22Rv1 (cell line): ENCODE measurements around the gene ATP1B2.

Experiments
- ZFX ChIP-seq: fragments of 450-650 bp; IDR thresholded peaks from 2 replicates; pipeline ENCODE4 v1.6.1; 2017; ENCODE audit warnings: antibody characterized with exemption, borderline replicate concordance
- TF ChIP-seq, protein P1 (sequence below): fragments of 450-650 bp; IDR thresholded peaks from 2 replicates; pipeline ENCODE4 v1.5.1; 2017; ENCODE audit warnings: mild to moderate bottlenecking

- TF ChIP-seq, protein P1, sequence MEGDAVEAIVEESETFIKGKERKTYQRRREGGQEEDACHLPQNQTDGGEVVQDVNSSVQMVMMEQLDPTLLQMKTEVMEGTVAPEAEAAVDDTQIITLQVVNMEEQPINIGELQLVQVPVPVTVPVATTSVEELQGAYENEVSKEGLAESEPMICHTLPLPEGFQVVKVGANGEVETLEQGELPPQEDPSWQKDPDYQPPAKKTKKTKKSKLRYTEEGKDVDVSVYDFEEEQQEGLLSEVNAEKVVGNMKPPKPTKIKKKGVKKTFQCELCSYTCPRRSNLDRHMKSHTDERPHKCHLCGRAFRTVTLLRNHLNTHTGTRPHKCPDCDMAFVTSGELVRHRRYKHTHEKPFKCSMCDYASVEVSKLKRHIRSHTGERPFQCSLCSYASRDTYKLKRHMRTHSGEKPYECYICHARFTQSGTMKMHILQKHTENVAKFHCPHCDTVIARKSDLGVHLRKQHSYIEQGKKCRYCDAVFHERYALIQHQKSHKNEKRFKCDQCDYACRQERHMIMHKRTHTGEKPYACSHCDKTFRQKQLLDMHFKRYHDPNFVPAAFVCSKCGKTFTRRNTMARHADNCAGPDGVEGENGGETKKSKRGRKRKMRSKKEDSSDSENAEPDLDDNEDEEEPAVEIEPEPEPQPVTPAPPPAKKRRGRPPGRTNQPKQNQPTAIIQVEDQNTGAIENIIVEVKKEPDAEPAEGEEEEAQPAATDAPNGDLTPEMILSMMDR, result no peak
- no peak for TF ChIP-seq ZFX
These were observed 23.8 kb upstream of the ATP1B2 start for GRCh38 chr17:7626956-7627249.
